Inflammatory macrophage (primary cell): ENCODE data around the gene SSBP2.
"Not testable (repeated sequence)": the region's sequence is repeated elsewhere in the genome, so short reads cannot be mapped to it uniquely, and the experiment has no call there.

ENCODE experiments used
- DNase-seq, 2 donors: peaks; one replicate each; pipeline ENCODE4 v3.0.0-alpha.2; 2020 to 2022

Gene SSBP2

GRCh38 chr5:81726297-81726696, 24.6 kb downstream of the SSBP2 start:
- DNase-seq: no peak

- DNase-seq: no peak
These were observed 26.3 kb downstream of the SSBP2 start for GRCh38 chr5:81724571-81724970.

GRCh38 chr5:81724108-81724507, 26.8 kb downstream of the SSBP2 start:
- no peak for DNase-seq

GRCh38 chr5:81721049-81721448, 29.8 kb downstream of the SSBP2 start:
- DNase-seq: no peak

- no peak for DNase-seq
These were observed 31.1 kb downstream of the SSBP2 start for GRCh38 chr5:81719743-81720345.

GRCh38 chr5:81718300-81718699, 32.6 kb downstream of the SSBP2 start:
- DNase-seq: no peak

- no peak for DNase-seq
These were observed 33.0 kb downstream of the SSBP2 start for GRCh38 chr5:81717860-81718259.

- DNase-seq: no peak
These were observed 33.7 kb downstream of the SSBP2 start for GRCh38 chr5:81717226-81717625.

GRCh38 chr5:81714076-81714475, 36.8 kb downstream of the SSBP2 start:
- not testable (repeated sequence) for DNase-seq

- DNase-seq: no peak
These were observed 42.0 kb downstream of the SSBP2 start for GRCh38 chr5:81708889-81709288.

- no peak for DNase-seq
These were observed 47.1 kb downstream of the SSBP2 start for GRCh38 chr5:81703840-81704239.

- DNase-seq: no peak
These were observed 50.7 kb downstream of the SSBP2 start for GRCh38 chr5:81700166-81700565.

- DNase-seq: no peak
These were observed 52.1 kb downstream of the SSBP2 start for GRCh38 chr5:81698813-81699212.

GRCh38 chr5:81696418-81697397, 54.2 kb downstream of the SSBP2 start:
- no peak for DNase-seq

GRCh38 chr5:81694726-81695125, 56.2 kb downstream of the SSBP2 start:
- DNase-seq: no peak

- DNase-seq: no peak
These were observed 62.7 kb downstream of the SSBP2 start for GRCh38 chr5:81688215-81688614.

- no peak for DNase-seq
These were observed 63.6 kb downstream of the SSBP2 start for GRCh38 chr5:81687292-81687691.

GRCh38 chr5:81685471-81685870, 65.4 kb downstream of the SSBP2 start:
- DNase-seq: no peak

- DNase-seq: no peak
These were observed 71.0 kb downstream of the SSBP2 start for GRCh38 chr5:81679885-81680284.

GRCh38 chr5:81675420-81675819, 75.5 kb downstream of the SSBP2 start:
- DNase-seq: no peak

- DNase-seq: no peak
These were observed 85.1 kb downstream of the SSBP2 start for GRCh38 chr5:81665795-81666194.

- DNase-seq: not testable (repeated sequence)
These were observed 90.3 kb downstream of the SSBP2 start for GRCh38 chr5:81660624-81661023.

- no peak for DNase-seq
These were observed 93.5 kb downstream of the SSBP2 start for GRCh38 chr5:81657386-81657785.

GRCh38 chr5:81656783-81657182, 94.1 kb downstream of the SSBP2 start:
- DNase-seq: no peak
